Measurements from ENCODE around the gene ITGA5.

Gene ITGA5

GRCh38 chr12:54383041-54383609, 35.9 kb downstream of the ITGA5 start:
- H3K9me3 ChIP-seq (ENCODE audit: control insufficient read depth, low read length), result no peaks in the 10 kb centered on the region
- no peak overlapping the region for H3K27ac ChIP-seq (ENCODE audit: insufficient read depth, low read length, poor library complexity, severe bottlenecking)
- no peak overlapping the region for H3K4me3 ChIP-seq (ENCODE audit: insufficient read depth, low read depth, low read length, poor library complexity, severe bottlenecking)
- H3K4me1 ChIP-seq (ENCODE audit: control insufficient read depth, insufficient read depth, low read length, poor library complexity, severe bottlenecking), result peaks cover 5% of the 10 kb centered on the region
- H3K36me3 ChIP-seq (ENCODE audit: control insufficient read depth, insufficient read depth, low read length), result no peaks in the 10 kb centered on the region
- H3K27me3 ChIP-seq (replicated peaks; ENCODE audit: control insufficient read depth, insufficient read depth, low read length, poor library complexity, severe bottlenecking), result no peaks in the 10 kb centered on the region
- DNase-seq, result no peak

GRCh38 chr12:54381136-54381535, 37.9 kb downstream of the ITGA5 start:
- DNase-seq, result no peak
- peaks cover 5% of the 10 kb centered on the region for H3K4me1 ChIP-seq (ENCODE audit: control insufficient read depth, insufficient read depth, low read length, poor library complexity, severe bottlenecking)
- no peaks in the 10 kb centered on the region for H3K27me3 ChIP-seq (replicated peaks; ENCODE audit: control insufficient read depth, insufficient read depth, low read length, poor library complexity, severe bottlenecking)
- no peaks in the 10 kb centered on the region for H3K36me3 ChIP-seq (ENCODE audit: control insufficient read depth, insufficient read depth, low read length)
- no peak overlapping the region for H3K27ac ChIP-seq (ENCODE audit: insufficient read depth, low read length, poor library complexity, severe bottlenecking)
- no peak overlapping the region for H3K4me3 ChIP-seq (ENCODE audit: insufficient read depth, low read depth, low read length, poor library complexity, severe bottlenecking)
- H3K9me3 ChIP-seq (ENCODE audit: control insufficient read depth, low read length), result no peaks in the 10 kb centered on the region

GRCh38 chr12:54379398-54380201, 39.5 kb downstream of the ITGA5 start:
- H3K27me3 ChIP-seq (replicated peaks; ENCODE audit: control insufficient read depth, insufficient read depth, low read length, poor library complexity, severe bottlenecking), result no peaks in the 10 kb centered on the region
- H3K9me3 ChIP-seq (ENCODE audit: control insufficient read depth, low read length), result no peaks in the 10 kb centered on the region
- no peak overlapping the region for H3K27ac ChIP-seq (ENCODE audit: insufficient read depth, low read length, poor library complexity, severe bottlenecking)
- DNase-seq, result peak; percentile 73 to 81 (median 76)
- H3K4me1 ChIP-seq (ENCODE audit: control insufficient read depth, insufficient read depth, low read length, poor library complexity, severe bottlenecking), result peaks cover 5% of the 10 kb centered on the region
- H3K4me3 ChIP-seq (ENCODE audit: insufficient read depth, low read depth, low read length, poor library complexity, severe bottlenecking), result peak overlapping the region; percentile 44
- no peaks in the 10 kb centered on the region for H3K36me3 ChIP-seq (ENCODE audit: control insufficient read depth, insufficient read depth, low read length)

- peaks cover 5% of the 10 kb centered on the region for H3K4me1 ChIP-seq (ENCODE audit: control insufficient read depth, insufficient read depth, low read length, poor library complexity, severe bottlenecking)
- no peak for DNase-seq
- peak overlapping the region; percentile 44 for H3K4me3 ChIP-seq (ENCODE audit: insufficient read depth, low read depth, low read length, poor library complexity, severe bottlenecking)
- H3K9me3 ChIP-seq (ENCODE audit: control insufficient read depth, low read length), result no peaks in the 10 kb centered on the region
- H3K36me3 ChIP-seq (ENCODE audit: control insufficient read depth, insufficient read depth, low read length), result no peaks in the 10 kb centered on the region
- H3K27me3 ChIP-seq (replicated peaks; ENCODE audit: control insufficient read depth, insufficient read depth, low read length, poor library complexity, severe bottlenecking), result no peaks in the 10 kb centered on the region
- H3K27ac ChIP-seq (ENCODE audit: insufficient read depth, low read length, poor library complexity, severe bottlenecking), result no peak overlapping the region
These were observed 40.2 kb downstream of the ITGA5 start for GRCh38 chr12:54378796-54379397.

DNA sequence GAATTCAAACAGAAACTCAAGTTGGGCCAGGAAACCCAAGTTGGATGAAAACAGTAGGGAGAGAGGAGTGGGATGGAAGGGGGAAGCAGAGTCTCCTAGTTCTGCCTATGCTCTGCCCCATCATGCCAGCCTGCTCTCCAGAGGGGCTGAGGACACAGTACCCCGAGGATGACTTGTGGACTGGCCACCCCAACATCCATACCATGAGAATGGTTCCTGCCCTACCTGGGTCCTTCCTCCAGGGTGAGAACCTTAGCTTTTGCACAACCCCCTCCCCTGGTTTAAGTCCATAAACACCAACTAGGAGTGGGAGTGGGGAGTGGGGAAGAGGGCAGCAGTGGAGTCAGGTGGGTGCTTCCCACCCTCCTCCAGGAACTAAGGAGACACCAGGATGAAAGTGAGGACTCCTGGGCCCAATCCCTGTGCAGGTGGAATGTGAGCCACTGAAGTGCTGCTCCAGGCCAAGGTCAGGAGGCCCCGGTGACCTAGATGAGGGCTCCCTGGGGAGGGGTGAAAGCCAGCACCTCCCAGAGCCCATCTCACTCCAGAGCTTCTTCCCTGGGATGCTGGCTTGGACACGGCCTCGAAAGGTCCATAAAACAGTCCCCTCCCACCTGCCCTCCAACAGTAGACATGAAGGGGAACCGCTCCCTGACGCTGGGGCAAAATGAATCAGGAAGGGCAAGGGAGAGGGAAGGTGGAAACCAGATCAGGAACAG, 41.1 kb downstream of the ITGA5 start:
- Histone ChIP-seq H3K4me3 (ENCODE audit: insufficient read depth, low read depth, low read length, poor library complexity, severe bottlenecking) (no peak overlapping the region), H3K27me3 (replicated peaks; ENCODE audit: control insufficient read depth, insufficient read depth, low read length, poor library complexity, severe bottlenecking) (no peaks in the 10 kb centered on the region), H3K4me1 (ENCODE audit: control insufficient read depth, insufficient read depth, low read length, poor library complexity, severe bottlenecking) (peaks cover 5% of the 10 kb centered on the region), H3K9me3 (ENCODE audit: control insufficient read depth, low read length) (no peaks in the 10 kb centered on the region), H3K36me3 (ENCODE audit: control insufficient read depth, insufficient read depth, low read length) (no peaks in the 10 kb centered on the region), H3K27ac (ENCODE audit: insufficient read depth, low read length, poor library complexity, severe bottlenecking) (no peak overlapping the region)
- no peak for DNase-seq

DNA sequence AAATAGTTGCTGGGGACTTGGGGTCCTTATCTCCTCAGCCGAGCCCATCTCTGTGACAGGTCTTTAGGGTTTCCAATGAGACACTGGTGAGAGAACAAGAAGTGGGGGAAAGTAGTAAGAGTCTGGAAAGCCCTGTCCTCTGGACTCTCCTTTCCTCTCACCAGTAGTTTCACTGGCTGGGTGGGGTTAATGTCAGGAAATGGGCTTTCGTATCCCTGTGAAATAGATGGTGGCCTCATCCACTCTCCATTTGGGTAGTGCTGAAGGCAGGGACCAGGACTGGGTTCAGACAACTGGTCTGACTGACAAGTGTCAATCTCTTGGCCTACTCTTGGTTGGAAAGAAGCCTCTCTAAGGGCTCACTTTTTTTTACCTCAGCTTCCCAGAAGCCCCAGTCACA, 42.1 kb downstream of the ITGA5 start:
- no peak overlapping the region for H3K4me3 ChIP-seq (ENCODE audit: insufficient read depth, low read depth, low read length, poor library complexity, severe bottlenecking)
- H3K9me3 ChIP-seq (ENCODE audit: control insufficient read depth, low read length), result no peaks in the 10 kb centered on the region
- H3K27me3 ChIP-seq (replicated peaks; ENCODE audit: control insufficient read depth, insufficient read depth, low read length, poor library complexity, severe bottlenecking), result no peaks in the 10 kb centered on the region
- no peak for DNase-seq
- H3K4me1 ChIP-seq (ENCODE audit: control insufficient read depth, insufficient read depth, low read length, poor library complexity, severe bottlenecking), result peaks cover 8% of the 10 kb centered on the region
- H3K36me3 ChIP-seq (ENCODE audit: control insufficient read depth, insufficient read depth, low read length), result no peaks in the 10 kb centered on the region
- H3K27ac ChIP-seq (ENCODE audit: insufficient read depth, low read length, poor library complexity, severe bottlenecking), result no peak overlapping the region

- Histone ChIP-seq H3K9me3 (ENCODE audit: control insufficient read depth, low read length) (no peaks in the 10 kb centered on the region), H3K4me1 (ENCODE audit: control insufficient read depth, insufficient read depth, low read length, poor library complexity, severe bottlenecking) (peaks cover 12% of the 10 kb centered on the region), H3K27ac (ENCODE audit: insufficient read depth, low read length, poor library complexity, severe bottlenecking) (no peak overlapping the region), H3K36me3 (ENCODE audit: control insufficient read depth, insufficient read depth, low read length) (no peaks in the 10 kb centered on the region), H3K4me3 (ENCODE audit: insufficient read depth, low read depth, low read length, poor library complexity, severe bottlenecking) (no peak overlapping the region), H3K27me3 (replicated peaks; ENCODE audit: control insufficient read depth, insufficient read depth, low read length, poor library complexity, severe bottlenecking) (no peaks in the 10 kb centered on the region)
- no peak for DNase-seq
These were observed 42.5 kb downstream of the ITGA5 start for GRCh38 chr12:54376596-54376995.

DNA sequence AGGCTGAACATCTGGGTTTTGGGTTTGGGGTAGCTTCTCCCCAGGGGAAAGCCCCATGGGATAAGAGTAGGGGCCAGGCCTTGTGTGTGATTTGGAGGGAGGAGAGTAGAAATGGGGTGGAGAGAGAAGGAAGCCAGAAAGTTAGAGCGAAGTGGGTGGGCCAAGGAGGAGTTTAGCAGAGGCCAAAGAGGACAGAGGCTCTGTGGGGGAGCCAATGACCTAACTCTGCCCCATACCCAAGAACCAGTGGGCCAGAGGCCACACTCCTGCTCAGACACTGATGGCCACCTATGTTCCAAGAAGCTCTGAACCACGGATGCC, 43.8 kb downstream of the ITGA5 start:
- H3K36me3 ChIP-seq (ENCODE audit: control insufficient read depth, insufficient read depth, low read length), result no peaks in the 10 kb centered on the region
- no peaks in the 10 kb centered on the region for H3K27me3 ChIP-seq (replicated peaks; ENCODE audit: control insufficient read depth, insufficient read depth, low read length, poor library complexity, severe bottlenecking)
- no peaks in the 10 kb centered on the region for H3K9me3 ChIP-seq (ENCODE audit: control insufficient read depth, low read length)
- H3K27ac ChIP-seq (ENCODE audit: insufficient read depth, low read length, poor library complexity, severe bottlenecking), result no peak overlapping the region
- DNase-seq, result no peak
- no peak overlapping the region for H3K4me3 ChIP-seq (ENCODE audit: insufficient read depth, low read depth, low read length, poor library complexity, severe bottlenecking)
- H3K4me1 ChIP-seq (ENCODE audit: control insufficient read depth, insufficient read depth, low read length, poor library complexity, severe bottlenecking), result peaks cover 13% of the 10 kb centered on the region

- no peaks in the 10 kb centered on the region for H3K27me3 ChIP-seq (replicated peaks; ENCODE audit: control insufficient read depth, insufficient read depth, low read length, poor library complexity, severe bottlenecking)
- no peak overlapping the region for H3K4me3 ChIP-seq (ENCODE audit: insufficient read depth, low read depth, low read length, poor library complexity, severe bottlenecking)
- H3K4me1 ChIP-seq (ENCODE audit: control insufficient read depth, insufficient read depth, low read length, poor library complexity, severe bottlenecking), result peaks cover 13% of the 10 kb centered on the region
- H3K27ac ChIP-seq (ENCODE audit: insufficient read depth, low read length, poor library complexity, severe bottlenecking), result no peak overlapping the region
- H3K9me3 ChIP-seq (ENCODE audit: control insufficient read depth, low read length), result no peaks in the 10 kb centered on the region
- H3K36me3 ChIP-seq (ENCODE audit: control insufficient read depth, insufficient read depth, low read length), result no peaks in the 10 kb centered on the region
- DNase-seq, result no peak
These were observed 44.4 kb downstream of the ITGA5 start for GRCh38 chr12:54374562-54375258.
